ENCODE measurements around the gene ACER2.

Gene ACER2

GRCh38 chr9:19456996-19457692 lies 48.3 kb downstream of the ACER2 start:
- peak; percentile 88 for DNase-seq

- DNase-seq = no peak
These were observed 48.8 kb downstream of the ACER2 start for GRCh38 chr9:19457693-19458009.

- DNase-seq = no peak
These were observed 51.4 kb downstream of the ACER2 start for GRCh38 chr9:19460243-19460642.

GRCh38 chr9:19461135-19461534 lies 52.3 kb downstream of the ACER2 start:
- no peak for DNase-seq

GRCh38 chr9:19464061-19464763 lies 55.4 kb downstream of the ACER2 start:
- no peak for DNase-seq

GRCh38 chr9:19464764-19465585 lies 56.2 kb downstream of the ACER2 start:
- peak; percentile 74 for DNase-seq

GRCh38 chr9:19465586-19466279 lies 56.9 kb downstream of the ACER2 start:
- peak; percentile 20 for DNase-seq

- no peak for DNase-seq
These were observed 57.5 kb downstream of the ACER2 start for GRCh38 chr9:19466280-19466639.

- no peak for DNase-seq
These were observed 60.5 kb downstream of the ACER2 start for GRCh38 chr9:19469271-19469670.

- DNase-seq = no peak
These were observed 61.8 kb downstream of the ACER2 start for GRCh38 chr9:19470567-19470966.

GRCh38 chr9:19470981-19471650 lies 62.3 kb downstream of the ACER2 start:
- no peak for DNase-seq

- DNase-seq = peak; percentile 58
These were observed 63.2 kb downstream of the ACER2 start for GRCh38 chr9:19471737-19472648.

- no peak for DNase-seq
These were observed 64.8 kb downstream of the ACER2 start for GRCh38 chr9:19473605-19474004.

- peak; percentile 23 for DNase-seq
These were observed 71.1 kb downstream of the ACER2 start for GRCh38 chr9:19479874-19480273.

- DNase-seq = no peak
These were observed 71.5 kb downstream of the ACER2 start for GRCh38 chr9:19480345-19480744.

GRCh38 chr9:19481121-19481870 lies 72.5 kb downstream of the ACER2 start:
- no peak for DNase-seq

GRCh38 chr9:19481971-19482404 lies 73.2 kb downstream of the ACER2 start:
- no peak for DNase-seq

GRCh38 chr9:19484699-19485098 lies 75.9 kb downstream of the ACER2 start:
- no peak for DNase-seq

GRCh38 chr9:19485193-19485592 lies 76.4 kb downstream of the ACER2 start:
- peak; percentile 11 for DNase-seq

GRCh38 chr9:19486803-19487202 lies 78.0 kb downstream of the ACER2 start:
- no peak for DNase-seq

- no peak for DNase-seq
These were observed 79.9 kb downstream of the ACER2 start for GRCh38 chr9:19488721-19489120.
